Measurements from ENCODE around the gene SPINK13.
A peak's percentile ranks its signal among the peaks of the same experiment; 100 is the strongest.

The SPINK13 gene

DNA sequence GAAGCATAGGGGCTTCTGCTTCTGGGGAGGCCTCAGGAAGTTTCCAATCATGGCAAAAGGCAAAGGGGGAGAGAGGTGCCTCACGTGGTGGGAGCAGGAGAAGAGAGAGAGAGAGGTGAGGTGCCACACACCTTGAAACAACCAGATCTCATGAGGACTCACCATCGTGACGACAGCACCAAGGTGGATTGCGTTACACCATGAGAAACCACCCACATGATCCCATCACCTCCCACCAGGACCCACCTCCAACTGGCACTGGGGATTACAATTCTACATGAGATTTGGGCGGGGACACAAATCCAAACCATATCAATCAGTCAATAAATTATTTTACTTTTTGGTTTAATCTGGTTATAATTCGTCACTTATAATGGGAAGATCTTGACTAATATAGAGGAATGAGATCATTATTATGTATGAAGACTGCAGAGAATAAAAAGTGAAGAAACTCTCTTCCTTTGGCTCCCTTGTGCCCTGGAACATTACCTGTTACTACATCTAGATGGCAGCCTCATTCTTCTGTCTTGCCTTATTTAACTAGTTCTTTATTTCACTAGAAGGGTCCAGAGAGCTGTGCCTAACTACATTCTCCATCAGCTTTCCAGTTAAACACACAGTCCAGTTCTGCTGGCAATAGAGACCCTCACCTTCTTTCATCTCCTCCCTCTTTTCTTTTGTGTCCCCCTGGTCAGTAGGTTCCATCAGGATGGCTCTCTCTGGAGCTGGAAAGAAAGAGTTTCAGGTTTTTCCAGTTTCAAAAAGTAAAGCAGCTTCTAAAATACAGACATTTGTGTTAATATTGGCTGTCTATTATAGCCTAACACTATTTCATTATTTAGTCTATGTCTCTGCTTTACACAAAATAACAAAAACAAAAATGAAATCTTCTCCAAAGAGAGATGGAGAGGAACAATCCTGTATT is 21.9 kb downstream of the SPINK13 start:
- H3K4me3 ChIP-seq (ENCODE audit: low read depth, low read length) = no peak overlapping the region
- peak; percentile 11 for DNase-seq (ENCODE audit: low read depth)
- TF ChIP-seq CTCF (IDR thresholded peaks at IDR 0.05; ENCODE audit: insufficient read depth, low read depth, low read length, missing control alignments) = peak; percentile 29

GRCh38 chr5:148297731-148298130 is 29.1 kb downstream of the SPINK13 start:
- no peak for DNase-seq (ENCODE audit: low read depth)
- no peak overlapping the region for H3K4me3 ChIP-seq (ENCODE audit: low read depth, low read length)
- TF ChIP-seq CTCF (IDR thresholded peaks at IDR 0.05; ENCODE audit: insufficient read depth, low read depth, low read length, missing control alignments) = no peak

- no peak overlapping the region for H3K4me3 ChIP-seq (ENCODE audit: low read depth, low read length)
- TF ChIP-seq CTCF (IDR thresholded peaks at IDR 0.05; ENCODE audit: insufficient read depth, low read depth, low read length, missing control alignments) = no peak
- DNase-seq (ENCODE audit: low read depth) = no peak
These were observed 37.9 kb downstream of the SPINK13 start for GRCh38 chr5:148306446-148306845.

DNA sequence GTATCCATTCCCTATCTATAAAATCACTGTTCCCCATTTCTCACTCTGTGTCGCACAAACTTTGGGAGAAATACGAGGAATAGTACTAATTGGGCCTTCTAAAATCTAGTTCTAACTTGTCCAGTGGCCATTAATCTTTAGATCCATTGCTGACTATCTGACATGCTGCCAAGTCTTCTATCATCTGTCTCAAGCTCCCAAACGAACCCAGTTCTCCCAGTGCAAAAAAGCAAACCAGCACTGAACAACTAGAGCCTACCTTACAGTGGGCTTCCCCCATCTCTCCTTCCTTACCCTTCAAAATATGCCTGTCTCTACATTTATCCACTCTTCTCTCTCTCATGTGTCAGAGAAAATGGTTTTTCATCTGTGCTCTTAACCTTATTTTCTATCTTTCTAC is 40.4 kb downstream of the SPINK13 start:
- no peak for TF ChIP-seq CTCF (IDR thresholded peaks at IDR 0.05; ENCODE audit: insufficient read depth, low read depth, low read length, missing control alignments)
- DNase-seq (ENCODE audit: low read depth) = no peak

DNA sequence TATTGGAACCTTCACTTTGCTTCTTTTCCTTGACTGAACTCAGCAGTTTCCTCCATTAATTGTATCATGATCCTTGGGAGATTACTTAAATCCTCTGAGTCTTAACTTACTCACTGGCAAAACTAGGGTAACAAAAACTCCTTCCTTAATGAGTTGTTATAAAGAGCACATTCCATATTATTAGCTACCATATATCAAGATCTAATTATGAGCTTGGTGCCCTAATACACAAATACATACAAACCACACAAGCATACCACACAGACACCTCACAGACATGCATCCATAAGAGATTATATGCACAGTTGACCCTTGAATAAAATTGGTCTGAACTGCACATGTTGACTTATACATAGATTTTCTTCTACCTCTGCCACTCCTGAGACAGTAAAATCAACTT is 41.2 kb downstream of the SPINK13 start:
- H3K4me3 ChIP-seq (ENCODE audit: low read depth, low read length) = no peak overlapping the region
- DNase-seq (ENCODE audit: low read depth) = no peak
- TF ChIP-seq CTCF (IDR thresholded peaks at IDR 0.05; ENCODE audit: insufficient read depth, low read depth, low read length, missing control alignments) = no peak

More for the DNA sequence above, 40.4 kb downstream of the SPINK13 start:
- H3K4me3 ChIP-seq (ENCODE audit: low read depth, low read length) = no peak overlapping the region

- H3K4me3 ChIP-seq (ENCODE audit: low read depth, low read length) = no peak overlapping the region
- no peak for DNase-seq (ENCODE audit: low read depth)
- TF ChIP-seq CTCF (IDR thresholded peaks at IDR 0.05; ENCODE audit: insufficient read depth, low read depth, low read length, missing control alignments) = no peak
These were observed 42.9 kb downstream of the SPINK13 start for GRCh38 chr5:148311484-148311883.
